ENCODE measurements around the gene AKAP7.
"Not testable (repeated sequence)": the region's sequence is repeated elsewhere in the genome, so short reads cannot be mapped to it uniquely, and the experiment has no call there.

Gene AKAP7

GRCh38 chr6:131325669-131326068, 190.4 kb downstream of the AKAP7 start:
- not testable (repeated sequence) for H3K9me3 ChIP-seq (ENCODE audit: control insufficient read depth, insufficient read depth, low read length); H3K9ac ChIP-seq (ENCODE audit: low read depth, low read length)

DNA sequence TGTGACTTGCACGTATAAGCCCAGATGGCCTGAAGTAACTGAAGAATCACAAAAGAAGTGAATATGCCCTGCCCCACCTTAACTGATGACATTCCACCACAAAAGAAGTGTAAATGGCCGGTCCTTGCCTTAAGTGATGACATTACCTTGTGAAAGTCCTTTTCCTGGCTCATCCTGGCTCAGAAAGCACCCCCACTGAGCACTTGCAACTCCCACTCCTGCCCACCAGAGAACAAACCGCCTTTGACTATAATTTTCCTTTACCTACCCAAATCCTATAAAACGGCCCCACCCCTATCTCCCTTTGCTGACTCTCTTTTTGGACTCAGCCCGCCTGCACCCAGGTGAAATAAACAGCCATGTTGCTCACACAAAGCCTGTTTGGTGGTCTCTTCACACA, 193.5 kb downstream of the AKAP7 start:
- Histone ChIP-seq H3K4me3 (ENCODE audit: low read depth, low read length) (peak overlapping the region; percentile 25; the same call in 1 of the 2 replicates), H3K27ac (ENCODE audit: low read depth, low read length) (peak overlapping the region; percentile 81), H3K4me1 (ENCODE audit: control insufficient read depth, insufficient read depth, low read length) (peaks cover 27% of the 10 kb centered on the region), H3K36me3 (ENCODE audit: control insufficient read depth, insufficient read depth, low read length) (peaks cover 39% of the 10 kb centered on the region), H3K9ac (ENCODE audit: low read depth, low read length) (0 out of 2 replicates have a peak overlapping the region, but pooled peaks have one; percentile 25)
- not testable (repeated sequence) for H3K9me3 ChIP-seq (ENCODE audit: control insufficient read depth, insufficient read depth, low read length); H3K27me3 ChIP-seq (ENCODE audit: control insufficient read depth, insufficient read depth, low read length)

More at GRCh38 chr6:131325669-131326068, 190.4 kb downstream of the AKAP7 start:
- not testable (repeated sequence) for H3K27me3 ChIP-seq (ENCODE audit: control insufficient read depth, insufficient read depth, low read length); H3K27ac ChIP-seq (ENCODE audit: low read depth, low read length)
- H3K4me3 ChIP-seq (ENCODE audit: low read depth, low read length) = peak overlapping the region; percentile 58; the same call in 1 of the 2 replicates
- H3K36me3 ChIP-seq (ENCODE audit: control insufficient read depth, insufficient read depth, low read length) = peaks cover 10% of the 10 kb centered on the region
- H3K4me1 ChIP-seq (ENCODE audit: control insufficient read depth, insufficient read depth, low read length) = peaks cover 36% of the 10 kb centered on the region

- peaks cover 53% of the 10 kb centered on the region for H3K36me3 ChIP-seq (ENCODE audit: control insufficient read depth, insufficient read depth, low read length)
- H3K27me3 ChIP-seq (ENCODE audit: control insufficient read depth, insufficient read depth, low read length) = no peaks in the 10 kb centered on the region
- no peak overlapping the region for H3K9ac ChIP-seq (ENCODE audit: low read depth, low read length)
Measured at GRCh38 chr6:131331151-131331550, 195.9 kb downstream of the AKAP7 start.

DNA sequence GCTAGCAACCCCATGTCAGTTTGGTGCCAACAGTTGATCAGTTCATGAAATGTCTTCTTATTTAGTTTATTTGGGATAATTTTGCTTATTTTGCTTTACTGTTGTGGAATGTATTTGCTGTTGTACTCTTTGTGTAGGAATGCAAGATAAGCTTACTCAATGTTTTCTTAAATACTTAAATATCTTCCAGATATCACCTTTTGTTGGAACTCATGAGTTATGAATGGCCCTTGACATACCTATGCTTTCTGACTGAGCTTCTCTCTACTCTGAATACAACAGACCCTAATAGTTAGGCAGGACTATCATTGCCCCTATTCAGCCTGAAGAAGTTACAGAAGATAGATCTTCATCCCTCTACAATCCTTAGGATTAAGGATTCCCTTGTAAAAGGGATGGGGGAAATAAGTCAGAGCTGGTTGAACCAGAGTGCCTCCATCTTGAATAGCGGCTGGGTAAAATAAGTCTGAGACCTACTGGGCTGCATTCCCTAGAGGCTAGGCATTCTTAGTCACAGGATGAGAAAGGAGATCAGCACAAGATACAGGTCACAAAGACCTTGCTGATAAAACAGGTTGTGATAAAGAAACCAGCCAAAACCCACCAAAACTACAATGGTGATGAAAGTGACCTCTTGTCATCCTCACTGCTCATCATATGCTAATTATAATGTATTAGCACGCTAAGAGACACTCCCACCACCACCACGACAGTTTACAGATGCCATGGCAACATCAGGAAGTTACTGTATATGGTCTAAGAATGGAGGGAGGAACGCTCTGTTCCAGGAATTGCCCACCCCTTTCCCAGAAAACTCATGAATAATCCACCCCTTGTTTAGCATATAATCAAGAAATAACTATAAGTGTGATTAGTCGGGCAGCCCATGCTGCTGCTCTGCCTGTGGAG, 196.9 kb downstream of the AKAP7 start:
- Histone ChIP-seq H3K27me3 (ENCODE audit: control insufficient read depth, insufficient read depth, low read length) (no peaks in the 10 kb centered on the region), H3K27ac (ENCODE audit: low read depth, low read length) (no peak overlapping the region), H3K9me3 (ENCODE audit: control insufficient read depth, insufficient read depth, low read length) (no peaks in the 10 kb centered on the region)

More at GRCh38 chr6:131331151-131331550, 195.9 kb downstream of the AKAP7 start:
- Histone ChIP-seq H3K27ac (ENCODE audit: low read depth, low read length) (no peak overlapping the region), H3K9me3 (ENCODE audit: control insufficient read depth, insufficient read depth, low read length) (no peaks in the 10 kb centered on the region), H3K4me3 (ENCODE audit: low read depth, low read length) (no peak overlapping the region), H3K4me1 (ENCODE audit: control insufficient read depth, insufficient read depth, low read length) (peaks cover 27% of the 10 kb centered on the region)

More for the DNA sequence above, 196.9 kb downstream of the AKAP7 start:
- Histone ChIP-seq H3K9ac (ENCODE audit: low read depth, low read length) (no peak overlapping the region), H3K36me3 (ENCODE audit: control insufficient read depth, insufficient read depth, low read length) (peaks cover 54% of the 10 kb centered on the region), H3K4me1 (ENCODE audit: control insufficient read depth, insufficient read depth, low read length) (peaks cover 27% of the 10 kb centered on the region), H3K4me3 (ENCODE audit: low read depth, low read length) (no peak overlapping the region)

All from HUES48 (cell line).